Activated B cell treated with CpG ODN at 0.5 μM for 24 hours (primary cell): ENCODE results near the gene ANXA3. TPM values are rescaled to one million over a fixed set of nuclear protein-coding genes. Genes with fewer than 3 reads are reported as not detected.
A peak's percentile ranks its signal among the peaks of the same experiment; 100 is the strongest.

ENCODE experiments used
- ATAC-seq: fragments of 200-7000 bp; cut with Tn5 transposase; one replicate; pipeline ENCODE4 v1.10.0; 2021; ENCODE audit warnings: low read depth, mild to moderate bottlenecking, moderate library complexity
- CTCF ChIA-PET: fragments of 350-600 bp; sonication (Branson Sonifier 250); formaldehyde crosslinking; loops from one replicate; lab custom pipeline; 2021; ENCODE audit warnings: antibody characterized with exemption; lab: Charles Lee
- POLR2A ChIA-PET: fragments of 350-600 bp; sonication (Branson Sonifier 250); formaldehyde crosslinking; loops from one replicate; lab custom pipeline; 2021; ENCODE audit warnings: antibody characterized with exemption; lab: Charles Lee
- DNase-seq: peaks from one replicate; pipeline ENCODE4 v3.0.0; 2022
- H3K27ac Mint-ChIP-seq: one replicate; pipeline ENCODE4 v1.8.0; 2020; ENCODE audit warnings: mixed read lengths
- H3K27me3 Mint-ChIP-seq: one replicate; pipeline ENCODE4 v1.8.0; 2021; ENCODE audit warnings: mixed read lengths
- H3K36me3 Mint-ChIP-seq: one replicate; pipeline ENCODE4 v1.8.0; 2021; ENCODE audit warnings: low read depth, mixed read lengths
- H3K4me1 Mint-ChIP-seq: one replicate; pipeline ENCODE4 v1.8.0; 2021; ENCODE audit warnings: mixed read lengths
- H3K4me3 Mint-ChIP-seq: one replicate; pipeline ENCODE4 v1.8.0; 2020; ENCODE audit warnings: mild to moderate bottlenecking, mixed read lengths
- H3K9me3 Mint-ChIP-seq: one replicate; pipeline ENCODE4 v1.8.0; 2020; ENCODE audit warnings: mixed read lengths
- intact Hi-C: fragments of 100-400 bp; cut with micrococcal nuclease; formaldehyde crosslinking; loops from one replicate; pipeline ENCODE4 v1.15.1; 2024
- total RNA-seq: library from RNA; stranded (reverse); gene quantifications from 2 replicates; pipeline ENCODE4 v1.2.3, GENCODE V29; 2022
- TF ChIP-seq, protein P1 (sequence below): fragments of 200-600 bp; IDR thresholded peaks from one replicate; pipeline ENCODE4 v1.8.0; 2022; ENCODE audit warnings: antibody characterized with exemption, mild to moderate bottlenecking

The ANXA3 gene
- total RNA-seq, 1 donor from 2014 or later = 0.67 TPM

- peak overlapping the region; percentile 38 for H3K4me3 Mint-ChIP-seq
- DNase-seq (no peak), ATAC-seq (no peak)
- ChIA-PET CTCF (no interaction called here), POLR2A (no interaction called here)
- H3K9me3 Mint-ChIP-seq = no peaks in the 10 kb centered on the region
- TF ChIP-seq, protein P1, sequence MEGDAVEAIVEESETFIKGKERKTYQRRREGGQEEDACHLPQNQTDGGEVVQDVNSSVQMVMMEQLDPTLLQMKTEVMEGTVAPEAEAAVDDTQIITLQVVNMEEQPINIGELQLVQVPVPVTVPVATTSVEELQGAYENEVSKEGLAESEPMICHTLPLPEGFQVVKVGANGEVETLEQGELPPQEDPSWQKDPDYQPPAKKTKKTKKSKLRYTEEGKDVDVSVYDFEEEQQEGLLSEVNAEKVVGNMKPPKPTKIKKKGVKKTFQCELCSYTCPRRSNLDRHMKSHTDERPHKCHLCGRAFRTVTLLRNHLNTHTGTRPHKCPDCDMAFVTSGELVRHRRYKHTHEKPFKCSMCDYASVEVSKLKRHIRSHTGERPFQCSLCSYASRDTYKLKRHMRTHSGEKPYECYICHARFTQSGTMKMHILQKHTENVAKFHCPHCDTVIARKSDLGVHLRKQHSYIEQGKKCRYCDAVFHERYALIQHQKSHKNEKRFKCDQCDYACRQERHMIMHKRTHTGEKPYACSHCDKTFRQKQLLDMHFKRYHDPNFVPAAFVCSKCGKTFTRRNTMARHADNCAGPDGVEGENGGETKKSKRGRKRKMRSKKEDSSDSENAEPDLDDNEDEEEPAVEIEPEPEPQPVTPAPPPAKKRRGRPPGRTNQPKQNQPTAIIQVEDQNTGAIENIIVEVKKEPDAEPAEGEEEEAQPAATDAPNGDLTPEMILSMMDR = no peak
- H3K27ac Mint-ChIP-seq = no peak overlapping the region
- no peaks in the 10 kb centered on the region for H3K36me3 Mint-ChIP-seq
- peaks cover 16% of the 10 kb centered on the region for H3K4me1 Mint-ChIP-seq
- peaks cover 22% of the 10 kb centered on the region for H3K27me3 Mint-ChIP-seq
- intact Hi-C loops = no loop called here
These were observed 946 bp downstream of the ANXA3 start for GRCh38 chr4:78552389-78553042.

GRCh38 chr4:78553043-78553396 is 1.4 kb downstream of the ANXA3 start:
- H3K27me3 Mint-ChIP-seq = peaks cover 22% of the 10 kb centered on the region
- H3K4me1 Mint-ChIP-seq = peaks cover 16% of the 10 kb centered on the region
- no peaks in the 10 kb centered on the region for H3K36me3 Mint-ChIP-seq
- TF ChIP-seq, protein P1 = no peak
- no peak overlapping the region for H3K27ac Mint-ChIP-seq
- no peaks in the 10 kb centered on the region for H3K9me3 Mint-ChIP-seq
- ATAC-seq (no peak), DNase-seq (no peak)
- ChIA-PET POLR2A (no interaction called here), CTCF (no interaction called here)
- no peak overlapping the region for H3K4me3 Mint-ChIP-seq
- intact Hi-C loops = no loop called here

DNA sequence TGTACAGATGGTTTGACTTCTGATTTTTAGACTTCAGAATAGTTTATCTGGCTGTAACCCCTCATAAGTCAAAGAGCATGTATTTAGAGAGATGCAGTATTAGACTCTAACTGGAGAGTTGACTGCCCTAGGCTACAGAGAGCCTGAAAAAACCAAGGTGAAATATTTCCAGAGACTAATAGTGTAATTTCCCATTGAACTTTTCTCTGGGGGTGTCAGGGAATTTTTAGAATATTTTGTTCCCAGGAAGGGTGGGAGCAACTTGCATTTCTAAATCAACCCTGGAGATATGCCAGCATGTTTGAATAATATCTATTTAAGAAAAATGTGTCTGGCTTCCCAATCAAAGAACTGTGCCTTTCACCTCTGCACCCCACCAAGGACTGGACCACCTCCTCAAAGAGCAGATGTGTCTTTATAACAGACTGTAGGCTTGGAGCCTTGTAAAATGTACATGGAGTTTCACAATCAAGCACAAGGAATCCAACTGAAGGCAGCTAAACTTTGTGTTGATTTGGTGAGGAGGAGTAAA is 2.0 kb downstream of the ANXA3 start:
- ChIA-PET CTCF (no interaction called here), POLR2A (no interaction called here)
- H3K27ac Mint-ChIP-seq = no peak overlapping the region
- peaks cover 22% of the 10 kb centered on the region for H3K27me3 Mint-ChIP-seq
- no peaks in the 10 kb centered on the region for H3K9me3 Mint-ChIP-seq
- H3K36me3 Mint-ChIP-seq = no peaks in the 10 kb centered on the region
- intact Hi-C loops = no loop called here
- no peak for DNase-seq
- no peak for ATAC-seq
- H3K4me3 Mint-ChIP-seq = no peak overlapping the region
- peaks cover 16% of the 10 kb centered on the region for H3K4me1 Mint-ChIP-seq
- TF ChIP-seq, protein P1 = no peak

DNA sequence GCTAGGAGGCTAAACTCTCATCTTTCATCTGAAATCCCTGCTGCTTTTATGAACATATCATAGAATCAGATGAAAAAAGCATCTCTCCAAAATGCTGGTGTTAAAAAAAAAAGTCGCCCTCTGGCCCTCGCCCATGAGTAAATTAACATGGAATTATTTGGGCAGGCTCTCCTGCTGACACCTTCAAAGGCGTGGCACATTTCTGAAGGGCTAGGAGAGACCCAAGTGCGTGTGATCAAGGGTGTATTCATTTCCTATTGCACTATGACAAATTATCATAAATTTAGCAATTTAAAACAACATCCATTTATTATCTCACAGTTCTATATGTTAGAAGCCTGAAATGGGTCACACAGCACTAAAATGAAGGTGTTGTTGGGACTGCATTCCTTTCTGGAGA is 5.1 kb downstream of the ANXA3 start:
- H3K27ac Mint-ChIP-seq = peak overlapping the region; percentile 46
- peaks cover 5% of the 10 kb centered on the region for H3K27me3 Mint-ChIP-seq
- H3K4me3 Mint-ChIP-seq = no peak overlapping the region
- H3K4me1 Mint-ChIP-seq = peaks cover 8% of the 10 kb centered on the region
- no peaks in the 10 kb centered on the region for H3K9me3 Mint-ChIP-seq
- POLR2A ChIA-PET = no interaction called here
- CTCF ChIA-PET = no interaction called here
- TF ChIP-seq, protein P1 = no peak
- ATAC-seq (no peak), DNase-seq (no peak)
- intact Hi-C loops = no loop called here
- no peaks in the 10 kb centered on the region for H3K36me3 Mint-ChIP-seq

- Mint-ChIP-seq H3K27ac (no peak overlapping the region), H3K9me3 (no peaks in the 10 kb centered on the region), H3K36me3 (no peaks in the 10 kb centered on the region), H3K4me3 (no peak overlapping the region), H3K27me3 (peaks cover 7% of the 10 kb centered on the region), H3K4me1 (no peaks in the 10 kb centered on the region)
- ATAC-seq = no peak
- POLR2A ChIA-PET = no interaction called here
- TF ChIP-seq, protein P1 = no peak
- CTCF ChIA-PET = no interaction called here
- intact Hi-C loops = no loop called here
- DNase-seq = no peak
These were observed 6.3 kb downstream of the ANXA3 start for GRCh38 chr4:78557841-78558240.
